HS-5 (cell line): Measurements from ENCODE around the gene PPP1R14C.

Source experiments
- DNase-seq: peaks from one replicate; pipeline ENCODE4 v3.0.0-alpha.2; 2012; ENCODE audit warnings: low read depth

PPP1R14C gene

DNA sequence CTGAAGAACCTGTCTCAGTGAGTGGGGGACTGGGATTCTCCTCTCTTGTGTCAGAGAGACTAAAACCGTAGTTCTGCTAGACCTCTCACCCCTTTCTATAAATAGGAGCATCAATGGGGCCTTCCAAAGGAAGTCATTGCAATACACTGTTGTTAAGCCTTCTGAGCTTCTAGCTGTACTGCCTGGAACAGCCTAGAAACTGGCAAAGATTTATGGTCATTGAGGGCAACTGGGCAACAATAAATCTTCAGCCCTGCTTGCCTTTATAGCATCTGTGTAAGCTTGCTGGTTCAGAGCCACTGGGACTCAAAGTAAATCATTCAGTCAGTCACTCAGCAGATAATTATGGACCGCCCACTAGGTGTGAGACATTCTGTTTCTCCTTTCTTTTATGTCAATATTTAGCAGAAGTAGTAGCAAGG, 53.2 kb downstream of the PPP1R14C start:
- DNase-seq, result no peak

DNA sequence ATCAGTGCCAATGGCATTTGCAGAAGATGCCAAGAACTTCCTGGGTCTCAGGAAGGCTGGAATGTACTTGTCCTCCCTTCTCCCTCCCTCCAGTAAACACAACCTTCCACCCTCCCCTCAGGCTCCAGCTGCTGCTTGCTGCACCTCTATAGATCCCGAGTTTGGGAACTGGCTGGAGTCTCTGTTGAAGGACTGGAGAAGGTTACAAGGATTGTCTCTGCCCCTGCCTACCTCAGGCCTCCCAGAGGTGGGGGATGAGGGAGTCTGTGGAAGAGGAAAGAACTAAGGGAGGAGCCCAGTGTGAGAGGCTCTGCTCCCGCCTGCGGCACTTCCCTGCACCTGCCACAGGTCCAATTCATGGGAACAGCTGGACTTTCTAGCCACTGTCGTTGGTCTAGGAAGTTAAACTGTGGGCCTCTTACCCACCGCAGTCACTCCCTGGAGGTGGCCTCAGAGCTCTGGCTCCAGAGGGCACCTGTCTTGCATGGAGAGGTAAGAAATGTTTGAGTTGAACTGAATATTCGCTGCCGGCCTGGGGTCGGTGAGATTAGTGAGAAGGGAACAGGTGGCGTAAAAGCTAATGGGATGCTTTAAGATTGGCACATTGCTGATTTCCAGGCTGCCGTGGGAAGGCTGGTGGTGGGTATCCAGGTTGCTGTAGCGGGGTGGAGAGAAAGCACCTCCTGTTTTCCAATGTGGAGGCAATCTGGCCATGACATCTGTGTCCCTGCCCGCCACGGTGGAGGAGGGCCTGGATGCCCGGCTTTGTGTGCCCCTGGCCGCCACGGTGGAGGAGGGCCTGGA, 54.3 kb downstream of the PPP1R14C start:
- no peak for DNase-seq

DNA sequence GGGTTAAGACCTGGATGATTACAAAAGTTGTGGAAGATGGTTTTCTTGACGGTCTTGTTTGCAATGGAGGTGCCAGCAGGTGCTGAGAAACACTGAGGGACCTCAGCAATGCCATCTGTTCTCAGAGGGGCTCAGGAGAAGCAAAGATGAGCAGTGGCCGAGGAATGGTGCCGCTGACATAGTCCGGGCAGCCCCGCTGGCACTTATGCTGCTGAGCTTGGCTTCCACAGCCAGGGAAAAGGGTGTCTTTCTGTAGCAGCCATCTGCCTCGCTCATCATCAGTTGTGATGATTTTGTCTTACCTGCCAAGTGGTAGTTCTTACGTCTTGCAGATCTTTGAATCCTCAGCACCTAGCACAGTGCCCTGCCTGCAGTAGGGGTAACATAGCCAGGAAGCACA, 55.7 kb downstream of the PPP1R14C start:
- no peak for DNase-seq

DNA sequence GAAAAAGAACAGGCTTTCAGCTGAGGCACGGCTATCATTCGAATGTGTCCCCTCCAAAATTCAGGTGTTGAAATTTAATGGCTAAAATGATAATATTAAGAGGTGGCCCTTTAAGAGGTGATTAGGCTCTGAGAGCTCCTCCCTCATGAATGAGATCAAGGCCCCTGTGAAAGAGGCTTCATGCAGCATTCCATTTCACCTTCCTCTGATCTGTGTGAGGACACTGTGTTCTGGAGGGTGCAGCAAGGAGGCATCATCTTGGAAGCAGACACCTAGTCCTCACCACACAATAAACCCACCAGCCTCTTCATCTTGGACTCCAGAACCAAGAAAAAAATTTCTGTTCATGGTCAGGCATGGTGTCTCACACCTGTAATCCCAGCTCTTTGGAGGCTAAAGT, 56.4 kb downstream of the PPP1R14C start:
- DNase-seq, result no peak

DNA sequence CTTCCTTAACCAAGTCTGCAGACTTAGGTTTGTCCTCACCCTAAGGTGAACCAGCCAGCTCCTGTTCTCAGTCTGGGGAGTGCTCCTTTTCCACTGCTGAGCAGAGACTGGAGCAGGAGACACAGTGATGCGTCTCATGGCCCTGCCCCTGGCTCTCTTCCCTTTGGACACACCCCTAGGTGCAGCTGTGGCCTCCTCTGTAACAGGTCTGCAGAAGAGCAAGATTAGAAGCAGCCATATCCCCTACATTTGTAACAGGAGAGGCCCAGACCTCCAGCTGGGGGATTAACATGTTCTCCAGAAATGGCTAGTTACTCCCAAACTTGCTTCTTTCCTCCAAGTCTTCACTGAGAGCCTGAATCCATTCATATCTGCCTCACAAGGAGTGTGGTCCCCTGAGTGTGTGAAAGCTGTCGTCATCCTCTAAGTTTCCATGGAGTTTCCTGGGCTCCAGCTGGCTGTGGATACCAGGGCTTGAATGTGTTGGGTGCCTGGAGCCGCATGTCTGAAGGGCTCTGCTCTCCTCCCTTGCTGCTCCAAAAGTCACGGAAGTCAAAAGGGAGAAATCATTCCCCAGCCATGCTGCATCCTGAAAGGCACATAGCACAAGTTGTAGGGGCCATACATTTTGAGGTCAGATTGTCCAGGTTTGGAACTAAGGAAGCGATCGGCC, 57.7 kb downstream of the PPP1R14C start:
- no peak for DNase-seq

DNA sequence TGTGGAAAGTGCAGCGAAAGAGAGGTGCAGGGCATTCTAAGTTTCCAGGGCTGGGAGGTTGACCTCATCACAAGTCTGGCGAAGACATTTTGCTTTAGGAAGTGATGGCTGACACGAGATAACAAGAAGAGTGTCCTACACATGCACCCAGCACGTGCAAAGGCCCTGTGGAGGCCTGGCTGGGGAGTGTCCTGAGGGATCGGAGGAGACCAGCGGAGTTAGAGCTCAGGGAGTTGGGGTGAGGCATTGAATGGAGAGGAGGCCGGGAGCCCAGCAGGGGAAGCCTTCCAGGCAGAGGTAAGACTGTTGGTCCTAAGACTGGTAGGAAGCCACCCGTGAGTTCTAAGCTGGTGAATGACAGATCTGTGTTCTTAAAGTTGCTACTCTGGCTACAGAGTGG, 58.4 kb downstream of the PPP1R14C start:
- DNase-seq, result no peak

DNA sequence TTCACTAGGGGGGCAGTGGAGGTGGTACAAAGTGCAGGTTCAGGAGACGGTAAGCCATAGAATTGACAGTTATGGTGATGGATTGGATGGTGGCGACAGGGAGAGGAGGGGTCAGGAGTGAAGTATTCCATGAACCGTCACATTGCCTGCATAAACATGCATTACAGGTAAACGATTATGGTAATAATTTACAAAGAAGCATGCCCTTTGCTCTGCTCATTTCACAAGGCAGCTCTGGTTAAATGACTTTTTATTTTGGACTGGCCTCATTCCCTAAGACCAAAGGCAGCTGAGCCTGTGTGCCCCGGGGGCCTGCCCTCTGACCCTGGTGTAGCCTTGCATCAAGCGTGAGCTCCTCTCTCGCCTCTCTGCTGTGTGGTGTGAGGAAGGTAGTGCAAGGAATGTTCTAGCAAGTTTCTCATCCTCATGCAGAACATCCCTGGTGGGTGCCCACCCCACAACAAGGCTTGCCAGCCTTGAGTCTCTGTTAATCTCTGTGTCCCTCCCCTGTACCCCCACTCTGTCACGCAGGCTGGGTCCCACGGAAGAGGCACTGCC, 59.0 kb downstream of the PPP1R14C start:
- DNase-seq, result no peak

DNA sequence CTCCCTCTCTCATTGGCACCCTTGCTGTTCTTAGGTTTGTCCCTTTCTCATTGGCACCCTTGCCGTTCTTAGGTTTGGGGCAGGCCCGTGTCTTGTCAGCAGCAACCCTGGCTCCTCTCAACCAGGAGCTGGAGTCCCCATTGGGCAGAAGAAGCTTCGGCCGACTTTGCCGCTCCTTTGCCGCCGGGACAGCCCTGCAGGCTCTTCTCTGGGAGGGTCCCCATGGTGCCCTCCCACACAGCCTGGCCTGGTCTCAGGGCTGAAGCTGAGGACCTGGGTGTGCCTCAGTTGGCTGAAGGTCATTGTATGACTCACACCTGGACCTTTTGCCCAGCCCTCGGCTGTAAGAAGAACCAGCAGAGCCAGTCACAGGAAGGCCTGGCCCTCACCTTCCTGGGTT, 59.6 kb downstream of the PPP1R14C start:
- DNase-seq, result no peak

DNA sequence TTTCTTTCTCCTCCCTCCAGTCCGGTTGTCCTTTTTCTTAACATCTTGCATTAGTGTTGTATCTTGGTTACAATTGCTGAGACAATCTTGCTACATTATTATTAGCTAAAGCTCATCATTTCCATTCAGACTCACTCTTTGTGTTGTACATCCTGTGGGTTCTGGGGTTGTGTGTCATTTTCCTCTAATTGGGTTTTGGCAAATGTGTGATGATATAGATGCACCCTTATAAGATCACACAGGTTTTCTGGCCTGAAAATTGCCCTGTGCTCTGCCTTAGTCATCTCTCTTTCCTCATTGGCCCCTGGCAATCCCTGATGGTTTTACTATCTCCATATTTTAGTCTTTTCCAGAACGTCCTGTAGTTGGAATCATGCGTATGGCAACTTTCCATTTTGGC, 60.1 kb downstream of the PPP1R14C start:
- DNase-seq, result no peak

DNA sequence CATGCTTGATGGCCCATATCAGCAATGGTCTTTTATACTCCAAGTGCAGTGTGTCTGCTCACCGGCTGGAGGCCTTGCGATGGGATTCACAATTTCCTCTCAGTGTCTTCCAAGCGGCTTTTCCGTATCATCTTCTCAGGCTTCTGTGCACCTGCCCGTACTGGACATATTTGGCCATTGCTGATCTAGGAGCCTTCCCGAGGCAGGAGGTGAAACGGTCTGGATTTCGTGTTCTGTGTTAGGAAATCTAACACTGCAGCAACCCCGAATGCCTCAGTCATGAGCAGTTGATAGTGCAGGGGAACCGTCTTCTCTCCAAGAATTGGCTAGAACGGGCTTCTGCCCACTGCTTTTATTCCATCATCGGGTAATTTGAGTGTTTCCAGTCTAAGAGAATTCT, 60.5 kb downstream of the PPP1R14C start:
- no peak for DNase-seq

DNA sequence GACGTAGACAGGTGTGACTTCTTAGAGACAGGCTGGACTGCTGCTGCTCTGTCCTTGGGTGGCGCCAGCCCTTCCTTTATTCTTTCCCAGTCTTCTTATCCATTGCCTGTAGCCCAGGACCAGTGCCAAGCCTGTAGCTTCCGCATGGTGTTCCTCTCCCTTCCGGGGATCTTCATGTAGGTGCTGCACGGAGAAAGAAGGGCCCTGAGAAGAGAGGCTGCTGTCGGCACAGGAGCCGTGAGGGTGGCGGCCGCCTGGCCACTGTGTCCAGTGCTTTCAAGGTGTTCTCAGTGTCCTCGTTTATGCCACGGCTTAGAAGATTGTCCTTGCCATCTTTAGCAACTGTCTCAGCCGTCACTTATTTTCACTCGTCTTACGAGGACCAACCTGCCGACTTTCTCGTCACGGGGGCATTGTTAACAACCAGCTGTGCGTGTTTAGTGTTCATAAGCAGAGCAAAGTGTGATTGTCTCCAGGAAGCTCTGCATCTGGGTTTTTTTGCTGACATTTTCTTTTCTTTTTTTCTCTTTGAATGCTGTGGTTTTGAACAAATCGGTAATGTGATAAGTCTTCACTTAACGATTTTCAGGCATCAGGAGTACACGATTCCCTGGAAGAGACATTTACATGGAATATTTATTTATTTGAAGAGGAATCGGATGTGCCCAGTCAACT, 61.2 kb downstream of the PPP1R14C start:
- DNase-seq, result no peak

DNA sequence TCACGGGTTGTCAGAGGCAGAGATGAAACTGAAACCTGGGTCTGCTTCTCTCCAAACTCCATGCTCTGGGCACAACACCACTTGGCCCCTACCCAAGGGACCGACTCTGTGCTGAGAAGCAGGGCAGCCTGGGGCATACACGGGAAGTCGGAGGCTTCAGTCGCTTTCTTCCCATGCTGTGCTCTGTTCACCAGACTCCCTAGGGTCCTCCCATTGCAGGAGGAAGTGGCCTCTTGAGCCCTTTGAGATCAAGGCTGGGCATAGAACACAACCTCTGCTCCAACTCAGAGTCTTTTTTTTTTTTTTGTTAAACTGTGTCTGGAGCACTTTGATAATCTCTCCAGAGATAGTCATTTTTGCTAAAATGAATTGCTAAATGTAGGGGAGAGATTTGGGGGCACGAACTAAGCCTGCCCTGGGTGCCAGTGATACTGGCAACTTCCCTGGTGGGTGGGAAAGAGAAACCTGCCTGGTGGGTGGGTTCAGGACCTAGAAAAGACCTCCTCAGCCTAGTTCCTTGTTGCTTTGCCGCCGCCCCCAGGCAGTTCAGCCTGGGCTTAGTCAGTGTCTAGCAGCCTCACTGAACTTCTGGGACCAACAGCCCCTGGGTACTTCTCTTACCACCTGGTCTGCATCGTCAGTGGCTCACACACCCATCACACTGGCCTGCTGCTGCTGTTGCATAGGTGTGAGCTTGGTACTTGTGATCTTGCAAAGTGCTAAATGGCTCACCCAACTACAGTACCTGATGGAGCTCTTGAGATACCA, 62.0 kb downstream of the PPP1R14C start:
- DNase-seq, result no peak

DNA sequence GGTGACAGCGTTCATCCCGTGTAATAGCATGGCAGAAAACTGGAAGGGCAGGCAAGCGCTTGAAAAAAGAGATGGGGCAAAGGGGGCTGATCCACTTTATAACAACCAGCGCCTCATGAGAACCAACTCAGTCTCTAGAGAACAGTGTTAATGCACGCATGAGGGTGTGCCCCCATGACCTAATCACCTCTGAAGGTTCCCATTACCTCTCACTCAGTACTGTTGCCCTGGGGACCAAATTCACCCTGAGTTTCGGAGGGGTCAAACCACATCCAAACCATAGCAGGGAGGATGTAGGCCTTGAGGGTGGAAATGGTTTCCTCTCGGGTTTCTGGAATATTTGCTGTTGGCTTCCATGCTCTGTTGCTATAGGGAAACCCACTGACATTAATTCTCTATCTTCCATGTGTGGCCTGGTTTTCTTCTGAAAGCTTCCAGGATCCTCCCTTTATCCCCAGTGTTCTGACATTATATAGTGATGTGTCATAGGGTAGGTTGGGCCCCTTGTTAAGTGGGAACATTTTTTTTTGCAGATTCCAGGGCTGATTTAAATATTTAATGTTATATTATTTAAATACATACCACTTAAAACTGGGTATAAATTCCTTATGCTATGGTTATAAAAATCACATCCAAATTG, 65.2 kb downstream of the PPP1R14C start:
- peak; percentile 15 for DNase-seq

DNA sequence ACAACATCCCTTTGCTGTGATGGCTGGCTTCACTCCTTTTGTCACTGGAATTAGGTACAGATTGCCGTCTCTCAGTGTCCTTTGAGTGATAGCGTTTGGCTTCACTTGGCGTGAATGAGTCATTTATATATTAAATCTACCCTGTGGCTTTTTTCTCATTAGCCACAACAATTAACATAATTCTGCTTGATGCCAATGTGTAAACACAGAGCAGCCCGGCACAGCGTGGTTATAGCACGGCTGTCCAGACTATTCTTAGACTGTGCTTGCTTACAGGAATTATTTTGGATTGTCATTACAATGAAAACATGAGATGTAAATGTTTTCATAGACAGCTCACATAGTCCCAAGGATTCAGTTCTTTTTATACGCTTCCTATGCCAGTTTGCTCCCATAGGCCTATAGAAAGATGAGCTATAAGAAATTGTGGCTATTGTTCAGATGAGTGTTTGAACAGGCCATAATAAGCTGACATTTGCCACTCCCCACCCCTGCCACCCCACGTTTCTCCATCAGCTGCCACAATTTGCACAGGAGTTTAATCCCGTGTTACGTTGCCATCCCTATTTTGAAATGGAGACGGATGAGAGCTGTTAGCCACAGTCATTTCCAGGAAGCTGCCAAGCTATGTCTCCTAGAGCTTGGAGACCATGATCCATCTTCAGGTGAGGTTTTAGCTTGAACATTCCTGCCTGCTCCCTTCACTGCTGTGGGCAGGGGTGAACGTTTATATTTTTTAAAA, 65.9 kb downstream of the PPP1R14C start:
- no peak for DNase-seq

DNA sequence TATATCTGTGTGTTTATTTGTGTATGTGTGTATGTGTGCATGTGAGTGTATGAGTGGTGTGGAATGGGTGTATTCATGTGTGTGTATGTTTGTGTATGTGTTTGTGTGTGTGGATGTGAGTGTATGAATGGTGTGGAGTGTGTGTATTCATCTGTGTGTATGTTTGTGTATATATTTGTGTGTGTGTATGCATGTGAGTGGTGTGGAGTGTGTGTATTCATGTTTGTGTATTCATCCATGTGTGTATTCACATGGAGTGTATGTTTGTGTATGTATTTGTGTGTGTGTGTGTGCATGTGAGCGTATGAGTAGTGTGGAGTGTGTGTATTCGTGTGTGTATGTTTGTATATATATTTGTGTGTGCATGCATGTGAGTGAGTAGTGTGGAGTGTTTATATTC, 66.6 kb downstream of the PPP1R14C start:
- DNase-seq, result no peak

DNA sequence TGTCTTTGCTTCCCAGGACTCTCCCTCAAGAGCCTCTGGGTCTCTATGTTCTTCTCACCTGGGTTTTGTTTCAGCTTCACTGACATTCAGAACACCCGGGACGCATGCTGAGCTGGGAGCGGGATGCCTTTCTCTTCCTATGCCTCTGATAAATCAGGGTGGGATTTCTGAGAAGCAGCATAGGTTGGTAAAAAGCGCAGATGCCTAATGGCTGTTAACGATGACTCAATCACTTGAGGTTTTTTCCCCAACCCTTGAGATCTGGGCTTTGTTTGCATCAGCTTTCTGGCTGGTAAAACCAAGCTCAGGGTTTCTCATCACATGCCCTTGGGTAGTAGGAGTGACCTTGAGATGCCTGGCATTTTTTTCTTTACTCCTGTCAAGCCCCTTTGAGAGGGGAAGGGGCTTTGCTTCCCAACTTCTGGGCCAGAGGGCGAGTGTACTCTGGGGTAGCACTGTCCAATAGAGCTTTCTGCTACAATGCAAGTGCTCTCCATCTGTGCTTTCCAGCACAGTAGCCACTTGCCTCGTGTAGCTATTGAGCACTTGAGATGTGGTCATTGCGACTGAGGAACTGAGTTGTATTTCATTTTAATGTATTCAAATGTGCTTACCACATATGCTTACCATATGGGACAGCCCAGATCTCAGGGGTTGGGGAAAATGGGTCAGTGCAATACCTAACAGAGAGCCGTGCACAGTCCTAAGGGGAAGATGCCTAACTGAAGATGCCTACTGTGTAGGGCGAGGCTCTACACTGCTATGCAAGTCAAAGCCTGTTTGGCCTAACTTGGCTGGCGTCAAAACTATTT, 69.1 kb downstream of the PPP1R14C start:
- no peak for DNase-seq

DNA sequence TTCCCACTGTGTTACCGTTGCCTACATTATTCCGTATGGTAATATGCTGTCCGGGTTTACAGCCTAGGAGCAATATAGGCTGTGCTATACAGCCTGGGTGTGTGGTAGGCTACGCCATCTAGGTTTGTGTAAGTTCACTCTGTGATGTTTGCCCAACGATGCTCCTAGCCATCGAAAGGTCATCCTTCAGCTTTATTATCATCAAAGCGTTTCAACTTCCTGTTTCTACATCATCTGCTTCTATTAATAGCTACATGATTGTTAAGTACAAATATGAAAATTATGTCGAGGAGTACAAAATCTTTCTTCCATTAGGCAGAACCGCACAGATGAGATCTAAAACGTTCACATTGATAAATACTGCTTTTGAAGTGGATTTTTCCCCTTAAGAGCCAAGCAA, 69.9 kb downstream of the PPP1R14C start:
- DNase-seq, result no peak

DNA sequence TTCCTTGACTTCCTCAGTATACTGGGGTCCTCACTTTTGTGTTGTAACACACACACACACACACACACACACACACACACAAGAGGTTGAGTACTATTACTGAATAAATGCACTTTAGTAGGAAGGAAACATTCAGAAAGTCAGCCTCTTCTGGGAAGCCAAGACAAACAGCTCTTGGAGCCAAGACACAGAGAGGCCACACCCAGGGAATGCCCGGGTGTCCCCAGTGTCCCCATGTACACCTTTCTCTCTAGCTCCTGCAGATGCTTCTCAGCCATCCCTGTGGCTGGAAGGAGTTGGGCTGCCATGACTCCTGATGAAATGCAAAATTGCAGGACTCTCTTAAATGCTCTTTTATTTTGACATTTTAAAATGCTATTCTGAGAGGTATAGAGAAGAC, 70.5 kb downstream of the PPP1R14C start:
- DNase-seq, result no peak

DNA sequence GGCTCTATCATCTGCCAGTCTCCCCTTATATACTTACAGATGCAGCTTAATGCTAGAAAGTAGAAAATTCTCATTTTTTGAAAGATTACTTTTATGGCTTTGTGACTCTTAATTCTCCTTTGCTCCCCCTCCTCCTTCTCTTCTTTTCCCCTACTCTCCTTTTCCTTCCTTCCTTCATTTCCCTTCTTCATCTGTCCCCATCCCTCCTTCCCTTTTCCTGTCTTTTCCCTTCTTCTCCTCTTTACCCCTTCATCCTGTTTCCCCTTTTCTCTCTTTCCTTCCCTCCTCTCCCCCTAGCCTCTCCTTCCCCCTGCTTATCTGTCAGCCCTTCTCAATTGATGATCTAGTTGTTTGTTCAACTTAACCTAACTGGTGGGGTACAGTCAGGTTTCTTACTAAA, 71.5 kb downstream of the PPP1R14C start:
- no peak for DNase-seq
